Measurements from ENCODE around the gene KCNQ1.

The KCNQ1 gene

DNA sequence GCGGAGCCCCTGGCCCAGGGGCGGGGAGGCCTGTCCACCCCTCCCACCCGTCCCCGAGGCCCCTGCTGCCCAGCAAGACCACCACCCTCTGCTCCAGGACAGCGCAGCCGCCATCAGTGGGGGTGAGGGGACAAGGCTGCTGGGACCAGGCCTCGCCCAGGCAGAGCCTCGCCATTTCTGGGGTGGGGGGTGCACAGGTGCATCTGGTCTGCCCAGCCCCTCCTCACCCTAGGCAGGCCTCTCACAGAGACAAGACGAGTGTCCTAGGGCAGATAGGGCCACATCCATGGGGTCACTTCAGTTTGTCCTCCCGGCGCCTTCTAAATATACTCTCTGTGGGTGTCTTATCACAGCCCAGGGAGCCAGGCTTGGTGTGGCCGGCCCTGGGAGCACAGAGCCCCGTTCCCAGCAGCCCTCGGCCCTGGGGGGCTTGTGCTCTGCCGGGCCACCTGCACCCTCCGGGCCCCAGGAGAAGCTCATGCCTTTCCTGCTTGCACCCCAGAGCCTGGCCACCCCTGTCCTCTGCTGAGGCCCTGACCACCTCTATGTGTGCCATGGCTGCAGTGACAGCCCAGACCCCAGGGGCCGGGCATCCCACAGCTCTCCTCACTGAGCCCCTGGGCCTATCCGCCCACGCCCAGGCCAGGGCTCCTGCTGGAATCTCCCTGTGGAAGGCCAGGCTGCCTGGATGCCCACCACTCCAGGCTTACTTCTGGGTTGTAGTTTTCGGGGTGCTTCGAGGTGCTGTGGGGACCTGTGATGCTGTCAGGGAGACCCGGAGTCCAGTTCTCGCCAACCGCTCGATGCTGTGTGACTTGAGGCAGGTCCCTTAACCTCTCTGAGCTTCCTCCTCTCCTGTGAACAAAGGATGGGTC is 70.8 kb downstream of the KCNQ1 start:
- peak; percentile 13 for DNase-seq

DNA sequence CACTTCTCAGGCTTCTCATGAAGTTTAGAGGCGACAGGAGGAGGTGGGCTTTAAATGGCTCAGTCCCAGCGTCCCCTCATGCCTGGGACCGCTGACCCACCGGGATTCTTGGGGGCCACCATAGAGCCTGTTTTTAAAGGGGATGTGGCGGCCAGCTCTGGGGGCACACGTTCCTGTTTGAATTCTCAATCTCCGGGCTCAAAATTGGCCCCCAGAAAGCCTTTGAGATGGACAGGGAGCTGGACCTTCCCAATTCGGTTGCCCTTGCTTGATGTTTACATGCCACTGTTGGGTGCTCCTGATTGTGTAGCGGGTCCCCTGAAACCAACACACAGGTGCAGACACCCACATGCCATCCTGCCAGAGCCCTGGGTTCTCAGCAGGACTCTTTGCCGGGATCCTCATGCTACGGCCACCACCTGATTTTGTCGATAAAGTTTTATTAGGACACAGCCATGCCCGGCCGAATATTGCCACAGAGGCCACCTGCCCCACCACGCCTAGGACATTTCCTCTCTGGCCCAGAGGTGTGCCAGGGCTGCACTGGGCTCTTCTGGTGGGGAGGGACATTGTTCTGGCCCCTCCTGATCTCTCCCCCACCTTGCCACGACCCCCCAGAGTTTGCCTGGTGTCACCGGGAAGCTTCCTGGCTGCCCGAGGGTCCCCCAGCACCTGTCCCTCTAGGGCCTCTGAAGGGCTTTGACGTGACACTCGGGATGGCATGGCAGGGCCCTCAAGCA is 71.6 kb downstream of the KCNQ1 start:
- peak; percentile 17 for DNase-seq

DNA sequence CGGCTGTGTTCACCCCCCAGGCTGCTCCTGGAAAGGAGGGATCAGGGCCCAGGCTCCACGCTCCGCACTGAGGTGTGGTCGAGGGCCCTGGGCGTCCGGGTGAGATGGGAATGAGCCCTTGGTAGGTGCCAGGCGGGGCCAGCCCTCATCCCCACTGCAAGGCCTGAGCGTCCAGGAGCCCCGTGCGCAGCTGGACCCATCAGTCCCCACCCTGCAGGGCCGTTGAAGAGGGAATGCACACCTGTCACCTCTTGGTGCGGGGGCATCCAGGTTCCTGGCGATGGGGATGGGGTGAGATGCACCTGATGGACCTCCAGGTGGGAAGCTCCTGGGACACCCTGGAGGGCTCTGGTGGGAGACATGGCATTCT is 72.2 kb downstream of the KCNQ1 start:
- DNase-seq, result no peak

DNA sequence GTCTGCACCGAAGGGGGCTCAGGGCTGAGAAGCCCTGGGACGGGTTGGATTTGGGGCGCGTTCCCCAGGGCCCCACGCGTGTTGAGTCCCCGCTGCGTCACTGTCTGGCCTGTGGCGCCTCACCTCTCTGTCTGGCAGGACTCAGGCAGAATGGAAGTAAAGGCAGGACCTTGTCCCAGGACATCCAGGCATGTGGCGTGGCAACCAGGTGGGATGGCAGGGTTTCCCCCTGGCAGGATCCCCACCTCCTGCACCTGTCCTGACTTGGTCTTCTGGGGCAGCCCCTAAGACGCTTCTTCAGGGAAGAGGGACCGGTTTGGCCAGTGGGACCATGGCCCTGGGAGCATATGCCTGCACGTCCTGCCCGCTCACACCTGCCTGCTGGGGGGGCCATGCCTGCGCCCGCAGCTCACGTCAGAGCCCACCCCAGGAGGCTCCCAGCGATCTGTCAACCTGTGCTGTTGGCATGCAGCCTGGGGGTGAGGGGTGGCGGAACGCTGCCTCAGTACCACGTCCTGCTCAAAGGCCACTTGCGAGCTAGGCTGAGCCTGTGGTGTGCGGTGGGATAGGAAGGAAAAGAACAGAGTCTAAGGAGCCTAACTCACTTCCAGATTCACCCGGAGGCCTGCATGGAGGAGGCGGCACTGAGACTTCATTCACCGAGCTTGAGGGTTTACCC is 72.7 kb downstream of the KCNQ1 start:
- DNase-seq, result peak; percentile 23

DNA sequence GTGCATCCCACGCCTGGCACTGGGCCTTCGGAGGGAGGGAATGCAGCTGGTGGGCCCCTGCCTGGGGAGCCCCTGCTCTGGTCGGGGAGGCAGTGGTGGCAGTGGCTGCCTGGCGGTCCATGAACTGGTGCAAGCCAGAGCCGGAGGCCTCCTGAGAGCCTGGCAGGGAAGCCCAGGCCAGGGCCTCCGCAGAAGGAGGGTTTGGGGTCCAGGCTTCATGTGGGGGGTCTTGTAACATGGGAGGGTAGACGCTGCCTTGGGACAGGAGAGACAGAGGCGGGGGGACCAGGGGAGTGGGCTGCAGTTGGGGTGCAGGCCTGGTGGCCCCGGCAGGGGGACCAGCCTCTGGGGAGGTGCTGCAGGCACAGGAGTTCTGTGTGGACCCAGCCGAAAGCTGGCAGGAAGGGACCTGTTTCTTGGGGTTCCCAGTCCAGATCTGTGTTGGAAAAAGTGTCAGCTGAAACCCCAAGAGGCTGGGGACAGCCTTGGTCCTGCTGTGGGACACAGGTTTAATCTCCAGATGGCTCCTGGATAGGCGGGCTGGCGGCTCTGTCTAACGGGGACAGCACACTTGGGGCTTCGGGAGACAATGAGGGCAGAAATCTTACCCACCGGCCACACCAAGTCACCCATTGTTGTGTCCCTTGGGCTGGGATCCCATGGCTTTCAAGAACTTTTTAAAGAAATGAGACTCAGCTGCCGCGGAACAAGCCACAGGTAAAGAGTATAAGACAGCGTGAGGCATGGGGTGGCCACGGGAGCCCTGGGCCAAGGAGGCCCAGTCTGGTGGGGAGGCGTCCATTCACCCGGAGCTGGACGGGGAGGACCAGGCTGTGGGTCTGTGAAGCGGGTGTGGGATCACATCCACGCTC is 73.5 kb downstream of the KCNQ1 start:
- DNase-seq, result peak; percentile 34

DNA sequence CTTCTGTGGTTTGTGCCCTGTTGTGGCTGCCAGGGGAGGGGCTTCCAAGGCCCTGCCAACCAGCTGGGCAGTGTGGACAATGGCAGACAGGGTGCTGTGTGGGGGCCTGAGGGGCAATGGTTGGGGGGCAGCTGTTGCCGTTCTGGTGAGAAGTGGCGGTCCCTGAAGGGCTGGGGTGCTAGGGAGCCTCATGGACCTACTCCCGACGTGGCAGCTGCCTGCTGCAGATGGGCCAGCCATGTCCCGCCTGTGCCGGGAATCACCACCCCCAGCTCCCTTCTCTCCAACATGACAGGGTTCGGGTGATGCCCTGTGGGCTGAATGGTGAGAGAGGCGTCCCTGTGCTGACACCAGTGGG is 74.2 kb downstream of the KCNQ1 start:
- peak; percentile 17 for DNase-seq

DNA sequence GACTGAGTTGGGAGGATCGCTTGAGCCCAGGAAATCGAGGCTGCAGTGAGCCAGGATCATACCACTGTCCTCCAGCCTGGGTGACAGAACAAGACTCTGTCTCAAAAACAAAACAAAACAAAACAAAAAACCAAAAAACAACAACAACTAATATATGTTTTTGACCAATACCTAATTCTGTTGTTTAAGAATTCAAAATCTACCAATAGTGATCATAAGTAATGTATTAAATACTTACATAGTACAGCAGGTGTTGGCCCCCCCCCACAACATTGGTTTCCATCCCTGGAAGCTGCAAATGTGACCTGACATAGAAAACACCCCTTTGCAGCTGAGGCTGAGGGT is 74.7 kb downstream of the KCNQ1 start:
- no peak for DNase-seq

DNA sequence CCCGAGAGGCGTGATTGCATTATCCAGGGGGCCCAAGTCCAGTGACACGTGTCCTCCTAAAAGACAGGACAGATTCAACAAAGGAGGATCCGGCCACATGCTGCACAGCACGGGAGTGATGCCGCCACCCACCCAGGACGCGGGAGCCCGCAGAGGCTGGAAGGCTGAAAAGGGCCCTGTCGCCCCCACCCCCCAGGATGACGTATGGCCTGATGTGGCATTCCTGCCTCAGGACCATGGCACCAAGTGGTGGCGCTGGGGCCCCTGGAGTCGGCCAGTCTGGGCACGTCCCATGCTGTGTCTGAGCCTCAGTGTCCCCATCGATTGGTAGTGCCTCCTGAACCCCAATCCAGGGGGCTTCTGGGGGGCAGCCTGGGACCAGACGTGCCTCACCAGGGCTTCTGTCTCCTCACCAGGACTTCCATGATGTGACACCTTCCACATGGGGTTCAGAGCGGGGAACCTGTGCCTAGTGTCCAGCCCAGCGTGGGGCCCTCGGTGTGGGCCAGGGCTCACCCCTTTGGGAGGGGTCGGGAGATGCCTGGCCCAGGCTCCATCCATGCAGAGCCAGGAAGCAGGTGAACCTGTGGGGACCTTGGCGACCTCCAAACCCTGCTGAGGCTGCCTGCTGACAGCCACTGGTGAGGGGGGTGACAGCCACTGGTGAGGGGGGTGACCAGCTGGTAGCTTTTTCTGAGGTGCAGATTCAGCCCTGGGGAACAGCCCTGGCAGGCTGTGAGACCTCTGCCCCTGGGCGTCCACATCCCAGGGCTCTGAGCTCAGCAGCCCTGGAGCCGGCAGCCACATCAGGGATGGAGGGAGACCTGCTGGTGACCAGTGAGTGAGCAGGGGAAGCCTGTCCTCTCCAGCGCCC is 75.3 kb downstream of the KCNQ1 start:
- peak; percentile 26 for DNase-seq

DNA sequence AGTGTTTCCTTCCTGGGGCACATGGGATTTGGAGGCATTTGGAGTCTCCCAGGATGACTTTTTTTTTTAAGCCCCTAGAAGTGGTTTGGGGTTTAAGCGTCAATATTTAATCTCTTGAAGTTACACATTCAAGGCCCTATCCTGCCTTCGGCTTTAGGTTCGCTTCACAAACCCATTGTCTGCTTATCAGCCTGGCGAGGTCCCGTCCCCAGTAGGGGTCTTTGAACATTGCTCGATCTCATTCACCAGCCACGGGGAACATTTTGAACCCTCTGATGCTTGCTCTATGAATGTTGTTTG is 75.9 kb downstream of the KCNQ1 start:
- peak; percentile 10 for DNase-seq

DNA sequence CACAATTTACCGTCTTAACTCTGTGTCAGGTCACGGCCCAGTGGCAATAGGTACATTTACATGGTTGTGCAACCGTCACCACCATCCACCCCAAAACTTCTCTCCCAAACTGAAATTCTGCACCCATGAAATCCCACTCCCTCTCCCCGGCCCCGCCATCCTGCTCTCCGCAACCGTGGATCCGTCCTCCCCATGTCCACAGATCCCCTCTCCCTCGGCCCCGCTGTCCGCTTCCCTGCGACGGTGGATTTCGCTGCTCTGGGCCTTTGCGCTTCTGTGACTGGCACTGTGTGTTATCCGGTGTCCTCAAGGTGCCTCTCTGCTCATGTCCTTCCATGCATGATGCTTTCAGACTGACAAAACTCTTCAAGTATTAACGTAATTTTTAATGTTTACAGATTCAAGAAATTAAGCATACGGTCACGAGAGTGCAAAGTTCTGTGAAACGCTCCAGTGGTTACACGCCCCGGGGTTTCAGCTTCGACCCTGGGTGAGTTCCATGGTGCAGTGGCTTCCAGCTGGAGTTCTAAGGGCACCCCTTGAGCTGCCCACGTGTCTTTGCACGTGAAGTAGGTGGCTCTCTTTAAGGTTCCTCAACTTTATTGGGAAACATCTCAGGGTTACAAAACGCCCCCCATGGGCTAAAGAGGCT is 76.4 kb downstream of the KCNQ1 start:
- DNase-seq, result peak; percentile 17

DNA sequence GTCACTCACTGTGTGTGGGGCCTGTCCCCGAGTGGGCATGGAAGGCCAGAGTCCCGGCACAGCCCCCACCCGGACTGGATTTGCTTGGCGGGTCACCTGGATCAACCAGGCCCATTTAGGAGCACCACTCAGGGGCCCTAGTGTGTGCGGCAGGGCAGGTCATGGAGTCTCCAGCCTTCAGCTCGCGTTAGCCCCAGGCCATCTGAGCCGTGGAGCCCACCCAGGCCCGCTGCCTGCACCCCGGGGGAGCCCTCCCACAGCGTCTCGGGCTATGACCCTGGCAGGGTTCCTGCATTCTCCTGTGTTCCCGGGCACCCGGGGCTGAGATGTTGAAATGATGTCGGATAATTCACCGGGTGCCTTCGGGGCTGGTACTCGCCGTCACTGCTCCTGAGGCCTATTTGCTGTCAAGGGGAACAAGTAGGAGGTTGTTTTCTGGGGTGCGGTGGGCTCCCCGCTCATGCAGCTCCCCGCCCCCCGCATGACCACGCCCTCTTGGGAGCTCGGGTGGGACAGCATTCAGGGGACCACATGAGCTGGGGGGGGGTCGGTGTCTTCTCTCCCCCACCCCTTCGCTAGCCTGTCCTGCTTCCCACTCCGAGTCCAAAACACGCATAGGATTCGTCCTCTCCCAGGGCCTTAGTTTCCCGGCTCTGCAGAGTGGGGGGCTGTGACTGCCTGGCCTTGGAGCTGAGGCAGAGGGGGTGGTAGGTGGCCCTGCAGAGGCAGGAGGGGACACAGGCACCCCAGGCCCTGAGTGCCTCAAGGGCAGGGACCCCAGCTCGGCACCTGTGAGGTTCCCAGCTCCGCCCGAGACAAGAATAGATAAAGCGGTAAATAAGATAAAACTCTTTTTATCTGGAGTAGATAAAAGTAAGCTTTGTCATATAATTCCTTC is 77.2 kb downstream of the KCNQ1 start:
- DNase-seq, result peak; percentile 20

DNA sequence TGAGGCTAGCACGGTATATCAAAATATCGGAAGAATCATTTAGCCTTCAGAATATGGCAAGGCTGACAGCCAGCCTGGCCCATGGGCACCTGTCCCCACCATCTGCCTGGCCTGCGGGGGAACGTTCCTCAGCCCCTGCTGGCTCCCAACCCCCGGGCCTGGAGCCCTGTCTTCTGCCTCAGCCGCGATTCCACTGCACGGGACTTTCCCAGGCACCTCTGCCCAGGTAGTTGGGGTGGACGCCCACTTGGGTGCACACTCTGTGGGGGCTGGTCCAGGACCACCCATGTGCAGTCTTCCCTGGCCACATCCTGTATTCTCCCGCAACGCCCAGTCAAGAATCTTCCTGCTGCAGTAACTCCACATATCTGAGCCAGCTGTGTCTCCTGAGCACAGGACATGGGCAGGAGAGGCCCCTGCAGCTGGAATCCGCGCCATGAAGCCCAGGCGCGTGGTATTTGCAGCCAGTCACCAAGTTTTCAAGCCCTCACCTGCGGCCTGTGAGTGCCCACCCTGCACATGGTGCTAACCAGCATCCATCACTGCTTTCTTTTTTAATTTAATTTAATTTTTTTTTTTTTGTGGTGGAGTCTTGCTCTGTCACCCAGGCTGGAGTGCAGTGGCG is 77.9 kb downstream of the KCNQ1 start:
- peak; percentile 27 for DNase-seq

DNA sequence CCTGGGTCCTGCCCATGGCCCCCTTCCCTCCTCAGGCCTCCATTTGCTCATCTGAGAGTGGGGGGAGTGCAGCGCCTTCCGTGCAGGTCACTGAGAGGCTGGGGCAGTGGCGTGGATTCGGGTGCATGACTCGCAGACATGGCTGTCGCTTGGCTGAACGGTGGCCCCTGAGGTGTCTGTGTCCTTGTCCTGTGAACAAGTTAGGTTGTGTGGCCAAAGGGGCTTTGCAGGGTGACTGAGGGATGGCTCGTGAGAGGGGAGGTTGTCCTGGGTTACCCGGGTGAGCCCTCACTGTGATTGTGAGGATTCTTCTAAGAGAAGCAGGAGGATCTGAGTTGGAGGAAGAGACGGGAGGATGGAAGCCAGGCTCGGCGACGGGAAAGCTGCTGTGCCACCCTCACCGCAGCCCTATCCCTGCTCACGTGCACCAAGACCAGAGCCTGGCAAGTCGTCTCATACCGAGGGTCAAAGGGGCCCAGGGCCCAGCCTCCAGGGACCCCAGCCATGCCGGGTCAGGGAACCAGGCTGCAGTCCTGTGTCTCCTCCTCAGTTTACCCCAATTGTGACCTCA is 79.1 kb downstream of the KCNQ1 start:
- DNase-seq, result peak; percentile 22

DNA sequence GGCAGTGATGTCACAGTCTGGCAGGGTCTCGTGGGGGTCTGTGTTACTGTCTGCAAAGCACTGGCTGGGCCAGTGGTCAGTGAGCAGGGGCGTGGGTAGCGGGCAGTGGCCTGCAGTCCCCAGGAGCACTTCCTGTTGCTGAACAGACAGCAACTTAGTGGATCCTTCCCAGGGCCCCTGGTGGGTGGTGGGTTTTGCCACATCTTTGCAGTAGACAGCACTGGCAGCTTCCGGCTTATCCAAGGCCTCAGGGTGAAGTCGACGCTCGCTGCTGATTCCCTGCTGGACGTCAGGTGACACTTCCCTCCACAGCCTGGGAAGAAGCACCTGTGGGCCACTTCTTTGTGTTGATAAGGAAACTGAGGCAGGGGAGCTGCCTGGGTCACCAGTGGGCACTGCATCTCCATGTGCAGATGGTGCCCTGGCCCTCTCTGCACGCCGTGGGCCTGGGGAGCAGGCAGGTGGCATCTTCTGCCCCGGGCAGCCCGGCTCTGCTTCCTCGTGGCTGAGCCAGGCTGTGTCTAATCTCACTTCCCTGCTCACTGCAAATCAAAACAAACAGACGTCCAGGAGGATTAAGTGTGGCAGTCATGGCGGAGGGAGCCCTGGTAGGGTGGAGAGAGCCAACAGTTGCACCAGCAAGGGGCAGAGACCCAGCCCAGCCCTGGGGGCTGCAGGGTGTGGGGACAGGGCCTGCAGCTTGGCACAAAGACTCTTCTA is 79.8 kb downstream of the KCNQ1 start:
- peak; percentile 14 for DNase-seq

DNA sequence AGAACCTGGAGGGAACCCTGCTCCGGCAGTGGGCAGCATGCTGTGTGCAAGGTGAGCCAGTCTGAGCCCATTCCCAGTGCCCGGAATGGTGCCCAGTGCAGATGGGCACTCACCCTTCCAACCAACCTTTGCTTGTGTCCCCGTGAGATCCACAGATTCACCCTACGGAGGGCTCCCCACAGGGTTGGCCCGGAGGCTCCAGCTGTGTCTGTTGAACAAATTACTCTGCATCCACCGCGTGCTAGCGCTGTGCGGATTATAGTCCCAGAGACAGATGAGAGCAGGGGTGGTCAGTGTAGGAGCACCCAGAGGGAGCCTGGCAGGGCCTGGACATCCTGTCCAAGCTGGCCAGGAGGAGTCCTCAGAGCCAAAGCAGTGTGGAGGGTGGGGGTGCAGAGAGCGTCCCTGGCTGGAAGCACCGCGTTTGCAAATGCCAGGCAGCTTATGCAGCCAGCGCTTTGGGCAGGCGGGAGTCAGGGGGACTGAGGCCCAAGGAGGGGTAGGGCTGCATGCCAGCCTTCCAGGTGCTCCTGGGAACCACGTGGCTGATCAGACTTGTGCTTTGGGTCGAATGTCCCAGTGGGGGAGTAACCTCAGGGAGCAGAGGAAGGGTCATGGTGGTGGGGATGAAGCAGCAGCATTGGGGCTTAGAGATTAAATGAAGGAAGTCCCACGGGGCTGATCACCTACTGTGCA is 80.5 kb downstream of the KCNQ1 start:
- DNase-seq, result no peak

DNA sequence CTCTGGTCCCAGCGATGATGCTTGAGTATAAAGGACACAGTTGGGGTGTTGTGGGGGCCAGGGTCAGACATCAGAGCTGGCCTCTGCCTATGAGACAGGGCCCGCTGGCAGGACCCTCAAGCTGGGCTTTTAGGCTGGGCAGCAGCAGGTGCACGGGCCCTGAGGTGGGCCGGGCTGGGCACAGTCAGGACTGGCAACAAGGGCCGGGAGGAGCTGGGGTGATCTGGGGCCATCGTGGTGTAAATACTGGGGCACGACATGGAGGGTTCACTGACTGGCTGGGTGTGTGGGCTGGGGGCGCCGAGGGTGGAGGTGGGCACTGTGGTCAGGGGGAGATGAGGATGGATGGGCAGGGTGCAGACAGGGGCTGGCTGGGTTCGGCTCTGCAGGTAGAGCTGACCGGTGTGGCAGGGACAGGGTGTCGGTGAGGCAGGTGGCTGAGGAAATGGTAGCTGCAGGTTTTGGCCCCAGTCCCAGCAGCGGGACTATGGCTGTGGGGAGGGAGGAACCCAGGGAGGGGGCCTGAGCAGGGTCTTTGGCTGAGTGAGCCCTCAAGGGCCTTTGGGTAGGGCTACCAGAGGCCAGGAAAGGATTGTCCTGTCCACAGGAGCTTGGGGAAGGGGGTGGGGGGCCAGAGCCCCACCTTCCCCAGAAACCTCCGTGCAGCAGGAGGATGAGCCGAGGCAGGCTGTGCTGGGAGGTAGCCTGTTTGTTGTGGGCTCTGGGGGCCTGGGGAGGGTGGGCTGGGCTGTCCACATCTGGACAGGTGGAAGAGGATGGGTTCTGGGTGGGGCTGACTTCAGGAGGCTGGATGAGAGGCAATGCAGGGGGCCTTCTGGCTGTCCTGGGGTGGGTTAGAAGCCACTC is 81.4 kb downstream of the KCNQ1 start:
- DNase-seq, result no peak

DNA sequence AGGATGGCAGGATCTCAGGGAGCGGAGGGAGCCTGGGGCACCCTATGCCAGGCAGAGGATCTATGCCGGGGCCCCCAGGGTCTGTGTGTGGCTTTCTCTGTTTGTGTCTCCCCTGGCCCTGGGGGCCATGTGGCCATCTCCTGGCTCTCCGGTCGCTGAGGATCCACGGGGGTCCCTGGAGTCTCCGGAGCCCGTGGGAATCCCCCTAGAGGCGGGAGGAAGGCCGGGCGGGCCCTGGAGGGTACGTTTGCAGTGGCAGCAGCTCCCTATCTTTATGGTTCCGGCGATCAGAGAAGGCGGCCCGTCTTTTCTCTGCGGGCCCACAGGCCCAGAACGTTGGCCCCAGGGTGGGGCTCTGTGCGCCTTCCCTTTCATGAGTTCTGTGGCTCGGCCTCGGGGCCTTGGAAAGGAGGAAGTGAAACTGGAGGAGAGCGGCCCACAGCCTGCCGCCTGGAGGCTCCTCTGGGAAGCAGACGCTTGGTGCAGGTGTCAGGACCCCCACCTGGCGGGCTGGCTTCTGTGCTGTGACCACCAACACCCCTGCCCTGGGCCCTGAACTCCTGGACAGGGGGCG is 82.1 kb downstream of the KCNQ1 start:
- no peak for DNase-seq

Measured in 8988T (cell line).